ENCODE measurements around the gene TRIM8. TPM values are rescaled to one million over a fixed set of nuclear protein-coding genes. Genes with fewer than 3 reads are reported as not detected.

Gene TRIM8
- polyA plus RNA-seq, 1 experiment, result 105 TPM

- no peak for DNase-seq (ENCODE audit: low read depth)
- no peak overlapping the region for H3K4me3 ChIP-seq (ENCODE audit: low read depth, low read length)
- no peak for TF ChIP-seq CTCF (IDR thresholded peaks at IDR 0.05; ENCODE audit: insufficient read depth, low read depth, low read length)
- H3K27me3 ChIP-seq (ENCODE audit: control insufficient read depth, insufficient read depth, low read length), result no peaks in the 10 kb centered on the region
- no peaks in the 10 kb centered on the region for H3K36me3 ChIP-seq (ENCODE audit: control insufficient read depth, insufficient read depth, low read length)
- POLR2A ChIA-PET, result no interaction called here
- CTCF ChIA-PET, result interaction anchor here (1.0 to 1.7 kb wide), 3 partner anchors 9 to 40 kb away, joined by 3 to 6 read pairs (median 3); no protein-coding TSS in a partner anchor
These were observed 20.2 kb upstream of the TRIM8 start for GRCh38 chr10:102624094-102624493.

GRCh38 chr10:102624751-102625645, 19.3 kb upstream of the TRIM8 start:
- TF ChIP-seq CTCF (IDR thresholded peaks at IDR 0.05; ENCODE audit: insufficient read depth, low read depth, low read length), result no peak
- DNase-seq (ENCODE audit: low read depth), result no peak
- Histone ChIP-seq H3K4me3 (ENCODE audit: low read depth, low read length) (no peak overlapping the region), H3K27me3 (ENCODE audit: control insufficient read depth, insufficient read depth, low read length) (no peaks in the 10 kb centered on the region), H3K36me3 (ENCODE audit: control insufficient read depth, insufficient read depth, low read length) (no peaks in the 10 kb centered on the region)
- ChIA-PET CTCF (interaction anchor here (1.0 to 1.7 kb wide), 3 partner anchors 10 to 41 kb away, joined by 3 to 6 read pairs (median 5); no protein-coding TSS in a partner anchor), POLR2A (no interaction called here)

- H3K4me3 ChIP-seq (ENCODE audit: low read depth, low read length), result no peak overlapping the region
- TF ChIP-seq CTCF (IDR thresholded peaks at IDR 0.05; ENCODE audit: insufficient read depth, low read depth, low read length), result no peak
- CTCF ChIA-PET, result interaction anchor here (1.0 to 1.5 kb wide), 2 partner anchors 30 to 33 kb away, joined by 3 to 5 read pairs; no protein-coding TSS in a partner anchor
- no peaks in the 10 kb centered on the region for H3K27me3 ChIP-seq (ENCODE audit: control insufficient read depth, insufficient read depth, low read length)
- H3K36me3 ChIP-seq (ENCODE audit: control insufficient read depth, insufficient read depth, low read length), result 0 out of 2 replicates have a peak, but pooled peaks cover 2% of the 10 kb centered on the region
- DNase-seq (ENCODE audit: low read depth), result no peak
- POLR2A ChIA-PET, result no interaction called here
These were observed 18.1 kb upstream of the TRIM8 start for GRCh38 chr10:102626026-102626685.

GRCh38 chr10:102627291-102627735, 17.0 kb upstream of the TRIM8 start:
- Histone ChIP-seq H3K27me3 (ENCODE audit: control insufficient read depth, insufficient read depth, low read length) (no peaks in the 10 kb centered on the region), H3K4me3 (ENCODE audit: low read depth, low read length) (no peak overlapping the region), H3K36me3 (ENCODE audit: control insufficient read depth, insufficient read depth, low read length) (peaks cover 4% of the 10 kb centered on the region; the same call in 1 of the 2 replicates)
- ChIA-PET POLR2A (no interaction called here), CTCF (interaction anchor here (0.7 to 1.5 kb wide), 10 partner anchors 9 to 123 kb away, joined by 3 to 5 read pairs (median 3); partner anchors contain the start of gene SUFU)
- no peak for DNase-seq (ENCODE audit: low read depth)
- TF ChIP-seq CTCF (IDR thresholded peaks at IDR 0.05; ENCODE audit: insufficient read depth, low read depth, low read length), result no peak

Measured in BJ (cell line).